Measurements from ENCODE around the gene SRD5A1. TPM values are rescaled to one million over a fixed set of nuclear protein-coding genes. Genes with fewer than 3 reads are reported as not detected.

Gene SRD5A1
- total RNA-seq, 1 experiment from 2014 or later: 30.4 TPM

DNA sequence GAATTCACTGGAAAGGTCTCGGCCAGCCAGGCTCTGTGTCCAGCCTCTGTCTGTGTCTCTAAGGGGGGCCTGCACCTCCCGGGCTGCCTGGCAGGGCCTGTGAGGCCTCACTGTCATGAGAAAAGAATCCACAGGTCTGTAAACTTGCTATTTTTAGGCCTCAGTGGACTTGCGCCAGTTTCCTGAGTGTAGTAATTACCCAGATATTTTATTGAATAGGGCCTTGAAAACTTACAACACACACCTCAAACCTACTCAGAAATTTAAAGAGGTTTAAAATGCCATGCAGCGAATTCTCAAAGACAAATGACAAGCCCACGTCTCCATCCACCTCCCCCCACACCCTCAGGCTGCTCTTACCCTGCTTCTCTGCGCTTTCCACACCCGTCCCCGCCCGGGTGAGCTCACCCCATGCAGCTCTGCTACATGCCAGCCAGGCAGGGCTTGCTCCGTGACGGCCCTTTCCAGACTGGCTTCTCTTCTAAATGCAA, 71.2 kb downstream of the SRD5A1 start:
- TF ChIP-seq SIN3A (IDR thresholded peaks at IDR 0.05; ENCODE audit: borderline replicate concordance, insufficient read depth, low read depth, low read length) (no peak), POLR2AphosphoS5 (IDR thresholded peaks at IDR 0.05; ENCODE audit: low read depth, low read length) (no peak), TCF7L2 (IDR thresholded peaks at IDR 0.05; ENCODE audit: low read depth, low read length) (no peak)
- TF ChIP-seq, protein P1, sequence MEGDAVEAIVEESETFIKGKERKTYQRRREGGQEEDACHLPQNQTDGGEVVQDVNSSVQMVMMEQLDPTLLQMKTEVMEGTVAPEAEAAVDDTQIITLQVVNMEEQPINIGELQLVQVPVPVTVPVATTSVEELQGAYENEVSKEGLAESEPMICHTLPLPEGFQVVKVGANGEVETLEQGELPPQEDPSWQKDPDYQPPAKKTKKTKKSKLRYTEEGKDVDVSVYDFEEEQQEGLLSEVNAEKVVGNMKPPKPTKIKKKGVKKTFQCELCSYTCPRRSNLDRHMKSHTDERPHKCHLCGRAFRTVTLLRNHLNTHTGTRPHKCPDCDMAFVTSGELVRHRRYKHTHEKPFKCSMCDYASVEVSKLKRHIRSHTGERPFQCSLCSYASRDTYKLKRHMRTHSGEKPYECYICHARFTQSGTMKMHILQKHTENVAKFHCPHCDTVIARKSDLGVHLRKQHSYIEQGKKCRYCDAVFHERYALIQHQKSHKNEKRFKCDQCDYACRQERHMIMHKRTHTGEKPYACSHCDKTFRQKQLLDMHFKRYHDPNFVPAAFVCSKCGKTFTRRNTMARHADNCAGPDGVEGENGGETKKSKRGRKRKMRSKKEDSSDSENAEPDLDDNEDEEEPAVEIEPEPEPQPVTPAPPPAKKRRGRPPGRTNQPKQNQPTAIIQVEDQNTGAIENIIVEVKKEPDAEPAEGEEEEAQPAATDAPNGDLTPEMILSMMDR (IDR thresholded peaks at IDR 0.05): no peak
- TF ChIP-seq, protein P2, sequence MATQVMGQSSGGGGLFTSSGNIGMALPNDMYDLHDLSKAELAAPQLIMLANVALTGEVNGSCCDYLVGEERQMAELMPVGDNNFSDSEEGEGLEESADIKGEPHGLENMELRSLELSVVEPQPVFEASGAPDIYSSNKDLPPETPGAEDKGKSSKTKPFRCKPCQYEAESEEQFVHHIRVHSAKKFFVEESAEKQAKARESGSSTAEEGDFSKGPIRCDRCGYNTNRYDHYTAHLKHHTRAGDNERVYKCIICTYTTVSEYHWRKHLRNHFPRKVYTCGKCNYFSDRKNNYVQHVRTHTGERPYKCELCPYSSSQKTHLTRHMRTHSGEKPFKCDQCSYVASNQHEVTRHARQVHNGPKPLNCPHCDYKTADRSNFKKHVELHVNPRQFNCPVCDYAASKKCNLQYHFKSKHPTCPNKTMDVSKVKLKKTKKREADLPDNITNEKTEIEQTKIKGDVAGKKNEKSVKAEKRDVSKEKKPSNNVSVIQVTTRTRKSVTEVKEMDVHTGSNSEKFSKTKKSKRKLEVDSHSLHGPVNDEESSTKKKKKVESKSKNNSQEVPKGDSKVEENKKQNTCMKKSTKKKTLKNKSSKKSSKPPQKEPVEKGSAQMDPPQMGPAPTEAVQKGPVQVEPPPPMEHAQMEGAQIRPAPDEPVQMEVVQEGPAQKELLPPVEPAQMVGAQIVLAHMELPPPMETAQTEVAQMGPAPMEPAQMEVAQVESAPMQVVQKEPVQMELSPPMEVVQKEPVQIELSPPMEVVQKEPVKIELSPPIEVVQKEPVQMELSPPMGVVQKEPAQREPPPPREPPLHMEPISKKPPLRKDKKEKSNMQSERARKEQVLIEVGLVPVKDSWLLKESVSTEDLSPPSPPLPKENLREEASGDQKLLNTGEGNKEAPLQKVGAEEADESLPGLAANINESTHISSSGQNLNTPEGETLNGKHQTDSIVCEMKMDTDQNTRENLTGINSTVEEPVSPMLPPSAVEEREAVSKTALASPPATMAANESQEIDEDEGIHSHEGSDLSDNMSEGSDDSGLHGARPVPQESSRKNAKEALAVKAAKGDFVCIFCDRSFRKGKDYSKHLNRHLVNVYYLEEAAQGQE (IDR thresholded peaks at IDR 0.05; ENCODE audit: insufficient read depth in 1 of 2, low read depth in 2 of 2, low read length in 1 of 2): no peak
- intact Hi-C loops (cut with micrococcal nuclease; ENCODE audit: unreplicated experiment): no loop called here
- Histone ChIP-seq H3K9me3 (ENCODE audit: control insufficient read depth, insufficient read depth, low read depth, low read length) (no peaks in the 10 kb centered on the region), H3K27me3 (ENCODE audit: control insufficient read depth, insufficient read depth, low read length) (no peaks in the 10 kb centered on the region), H3K36me3 (ENCODE audit: control insufficient read depth, insufficient read depth, low read length) (no peaks in the 10 kb centered on the region), H3K4me1 (ENCODE audit: control insufficient read depth, insufficient read depth, low read length) (no peaks in the 10 kb centered on the region), H3K4me3 (ENCODE audit: low read depth in 2 of 2, low read length in 2 of 2) (no peak overlapping the region), H3K27ac (ENCODE audit: low read length) (no peak overlapping the region)
- peak; percentile 62; the same call in 1 of the 2 replicates for ATAC-seq
- DNase-seq (ENCODE audit: low read depth, low spot score): peak; percentile 36
- in situ Hi-C loops (cut with HindIII; ENCODE audit: low pct_unique_long_range_greater_than_20kb, low sequenced_read_pairs): no loop called here
- ChIA-PET CTCF (no interaction called here), POLR2A (no interaction called here)
- no TSS peak for BruUV-seq (replicated peaks)

DNA sequence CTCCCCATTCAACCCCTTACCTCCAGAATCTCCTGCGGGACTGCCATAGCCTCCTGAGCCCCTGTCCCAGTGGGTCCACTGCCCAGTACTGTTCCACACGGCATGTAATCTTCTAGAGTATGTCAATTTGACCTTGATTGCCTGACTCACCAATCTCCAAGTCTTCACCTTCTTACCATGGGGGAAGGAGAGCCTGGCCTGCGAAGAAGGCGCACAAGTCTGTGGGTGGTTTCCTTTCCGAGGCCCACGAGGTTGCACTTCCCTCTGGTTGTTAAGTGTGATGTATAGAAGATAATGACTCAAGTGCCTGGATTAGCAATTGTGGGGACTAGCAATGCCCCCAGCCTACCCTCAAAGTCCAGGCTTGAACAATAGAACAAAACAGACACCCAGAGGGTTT, 71.8 kb downstream of the SRD5A1 start:
- no peak for DNase-seq (ENCODE audit: low read depth, low spot score)
- in situ Hi-C loops (cut with HindIII; ENCODE audit: low pct_unique_long_range_greater_than_20kb, low sequenced_read_pairs) (no loop called here), intact Hi-C loops (cut with micrococcal nuclease; ENCODE audit: unreplicated experiment) (no loop called here)
- TF ChIP-seq SIN3A (IDR thresholded peaks at IDR 0.05; ENCODE audit: borderline replicate concordance, insufficient read depth, low read depth, low read length): no peak
- TF ChIP-seq POLR2AphosphoS5 (IDR thresholded peaks at IDR 0.05; ENCODE audit: low read depth, low read length): no peak
- TF ChIP-seq, protein P2 (IDR thresholded peaks at IDR 0.05; ENCODE audit: insufficient read depth in 1 of 2, low read depth in 2 of 2, low read length in 1 of 2): no peak
- TF ChIP-seq, protein P1 (IDR thresholded peaks at IDR 0.05): no peak
- no peak for TF ChIP-seq TCF7L2 (IDR thresholded peaks at IDR 0.05; ENCODE audit: low read depth, low read length)
- Histone ChIP-seq H3K36me3 (ENCODE audit: control insufficient read depth, insufficient read depth, low read length) (no peaks in the 10 kb centered on the region), H3K4me3 (ENCODE audit: low read depth in 2 of 2, low read length in 2 of 2) (no peak overlapping the region), H3K27me3 (ENCODE audit: control insufficient read depth, insufficient read depth, low read length) (no peaks in the 10 kb centered on the region), H3K4me1 (ENCODE audit: control insufficient read depth, insufficient read depth, low read length) (peaks cover 2% of the 10 kb centered on the region; the same call in 1 of the 2 replicates), H3K27ac (ENCODE audit: low read length) (no peak overlapping the region), H3K9me3 (ENCODE audit: control insufficient read depth, insufficient read depth, low read depth, low read length) (no peaks in the 10 kb centered on the region)
- BruUV-seq (replicated peaks): no TSS peak
- ChIA-PET CTCF (no interaction called here), POLR2A (no interaction called here)
- ATAC-seq: no peak

Data from Panc1 (cell line).